ENCODE measurements around the gene SERTAD2. TPM values are rescaled to one million over a fixed set of nuclear protein-coding genes. Genes with fewer than 3 reads are reported as not detected.
A peak's percentile ranks its signal among the peaks of the same experiment; 100 is the strongest.

Gene SERTAD2
- total RNA-seq, 1 donor from 2014 or later: 41.5 TPM

DNA sequence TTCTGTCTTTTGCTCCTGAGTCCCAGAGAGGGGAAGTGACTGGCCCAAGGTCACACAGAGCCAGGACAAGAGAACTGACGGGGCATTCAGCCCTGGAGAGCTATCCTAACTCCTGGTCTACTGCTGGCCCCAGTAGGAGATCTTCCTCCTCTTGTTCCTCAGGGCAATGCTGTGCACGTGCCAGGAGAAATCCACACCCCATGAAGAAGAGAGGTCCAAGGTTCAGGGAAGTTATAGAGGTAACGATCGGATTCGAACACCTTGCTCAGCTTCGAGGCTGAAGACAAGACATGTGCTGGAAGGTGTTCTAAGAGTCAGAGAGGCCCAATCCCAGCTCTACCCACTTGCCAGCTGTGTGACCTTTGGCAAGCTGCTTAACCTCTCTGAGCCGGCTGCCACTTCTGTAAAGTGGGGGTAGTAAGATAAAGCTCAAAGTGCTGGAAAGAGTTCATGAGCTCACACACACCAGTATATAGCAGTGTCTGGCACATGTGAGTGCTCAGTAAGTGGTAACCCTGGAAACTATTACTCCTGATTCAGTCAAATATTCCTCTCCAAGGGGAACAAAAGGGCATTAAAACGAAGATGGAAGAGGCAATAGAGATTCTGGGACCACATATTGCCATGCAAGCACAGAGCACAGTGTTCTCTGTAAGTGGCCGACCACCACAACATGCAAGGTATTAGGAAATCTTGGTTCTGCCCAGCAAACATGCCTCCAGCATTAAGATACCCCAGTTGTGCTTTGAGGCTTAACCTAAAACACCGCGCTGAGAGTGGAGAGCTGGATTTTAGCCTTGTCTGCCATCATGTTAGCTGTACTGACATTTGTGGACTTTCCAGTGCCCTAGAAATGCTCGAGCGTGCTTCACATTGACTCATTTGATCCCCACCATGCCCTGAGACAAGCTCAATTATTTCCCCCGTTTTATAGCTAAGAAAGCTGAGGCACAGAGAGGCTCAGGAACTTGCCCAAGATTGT lies 25.6 kb downstream of the SERTAD2 start:
- H3K4me1 Mint-ChIP-seq: peaks cover 21% of the 10 kb centered on the region
- peaks cover 1% of the 10 kb centered on the region for H3K36me3 Mint-ChIP-seq
- no peak for DNase-seq (ENCODE audit: low spot score in 2 of 2, unreplicated experiment in 2 of 2)
- no peak overlapping the region for H3K27ac Mint-ChIP-seq
- no peaks in the 10 kb centered on the region for H3K9me3 Mint-ChIP-seq
- no peak for TF ChIP-seq CTCF (IDR thresholded peaks at IDR 0.05; ENCODE audit: unreplicated experiment)
- no peaks in the 10 kb centered on the region for H3K27me3 Mint-ChIP-seq (ENCODE audit: low read depth)
- no peak overlapping the region for H3K4me3 Mint-ChIP-seq

DNA sequence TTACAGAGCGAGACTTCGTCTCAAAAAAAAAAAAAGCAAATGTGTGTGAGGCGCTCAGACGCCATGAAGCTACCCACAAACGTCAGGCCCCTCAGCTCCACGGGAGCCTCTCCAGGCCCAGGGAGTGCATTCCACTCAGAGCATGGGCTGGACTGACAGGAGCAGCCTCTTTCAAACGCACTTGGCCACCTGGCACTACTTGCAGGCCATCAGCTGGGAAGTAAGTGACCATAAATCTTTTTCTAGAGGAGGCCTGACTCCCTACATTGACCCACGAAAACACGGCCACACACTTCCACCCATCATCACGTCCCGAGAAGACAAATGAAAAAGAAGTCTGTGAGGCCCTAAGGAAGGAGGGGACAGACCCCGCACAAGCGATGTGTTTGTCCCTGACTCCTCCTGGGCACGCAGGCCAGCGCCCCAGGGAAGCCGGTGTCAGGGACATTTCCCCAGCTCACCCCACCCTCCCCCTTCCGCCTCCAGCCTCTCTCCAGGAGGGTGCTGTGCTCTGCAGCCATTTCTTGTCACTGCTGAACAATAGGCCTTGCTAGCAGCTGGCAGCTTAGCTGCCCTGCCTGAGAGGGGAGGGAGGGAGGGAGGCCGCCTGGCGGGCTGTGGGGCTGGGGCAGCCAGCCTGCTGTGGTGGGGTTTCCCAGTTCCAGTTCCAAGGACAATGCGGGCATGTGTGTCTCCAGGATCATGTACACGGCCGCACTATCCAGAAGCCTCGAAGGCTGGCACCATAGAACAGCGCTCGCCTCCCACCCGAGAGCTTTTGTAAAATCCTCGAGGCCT lies 26.6 kb downstream of the SERTAD2 start:
- Mint-ChIP-seq H3K27ac (peak overlapping the region; percentile 57), H3K4me3 (no peak overlapping the region), H3K27me3 (ENCODE audit: low read depth) (no peaks in the 10 kb centered on the region), H3K36me3 (no peaks in the 10 kb centered on the region), H3K4me1 (peaks cover 13% of the 10 kb centered on the region), H3K9me3 (no peaks in the 10 kb centered on the region)
- no peak for DNase-seq (ENCODE audit: low spot score in 2 of 2, unreplicated experiment in 2 of 2)
- no peak for TF ChIP-seq CTCF (IDR thresholded peaks at IDR 0.05; ENCODE audit: unreplicated experiment)

- DNase-seq (ENCODE audit: low spot score in 2 of 2, unreplicated experiment in 2 of 2): no peak
- Mint-ChIP-seq H3K27ac (no peak overlapping the region), H3K4me3 (no peak overlapping the region), H3K36me3 (no peaks in the 10 kb centered on the region), H3K9me3 (no peaks in the 10 kb centered on the region), H3K4me1 (peaks cover 9% of the 10 kb centered on the region), H3K27me3 (ENCODE audit: low read depth) (no peaks in the 10 kb centered on the region)
- TF ChIP-seq CTCF (IDR thresholded peaks at IDR 0.05; ENCODE audit: unreplicated experiment): no peak
Observed at GRCh38 chr2:64626146-64626809, 27.4 kb downstream of the SERTAD2 start.

DNA sequence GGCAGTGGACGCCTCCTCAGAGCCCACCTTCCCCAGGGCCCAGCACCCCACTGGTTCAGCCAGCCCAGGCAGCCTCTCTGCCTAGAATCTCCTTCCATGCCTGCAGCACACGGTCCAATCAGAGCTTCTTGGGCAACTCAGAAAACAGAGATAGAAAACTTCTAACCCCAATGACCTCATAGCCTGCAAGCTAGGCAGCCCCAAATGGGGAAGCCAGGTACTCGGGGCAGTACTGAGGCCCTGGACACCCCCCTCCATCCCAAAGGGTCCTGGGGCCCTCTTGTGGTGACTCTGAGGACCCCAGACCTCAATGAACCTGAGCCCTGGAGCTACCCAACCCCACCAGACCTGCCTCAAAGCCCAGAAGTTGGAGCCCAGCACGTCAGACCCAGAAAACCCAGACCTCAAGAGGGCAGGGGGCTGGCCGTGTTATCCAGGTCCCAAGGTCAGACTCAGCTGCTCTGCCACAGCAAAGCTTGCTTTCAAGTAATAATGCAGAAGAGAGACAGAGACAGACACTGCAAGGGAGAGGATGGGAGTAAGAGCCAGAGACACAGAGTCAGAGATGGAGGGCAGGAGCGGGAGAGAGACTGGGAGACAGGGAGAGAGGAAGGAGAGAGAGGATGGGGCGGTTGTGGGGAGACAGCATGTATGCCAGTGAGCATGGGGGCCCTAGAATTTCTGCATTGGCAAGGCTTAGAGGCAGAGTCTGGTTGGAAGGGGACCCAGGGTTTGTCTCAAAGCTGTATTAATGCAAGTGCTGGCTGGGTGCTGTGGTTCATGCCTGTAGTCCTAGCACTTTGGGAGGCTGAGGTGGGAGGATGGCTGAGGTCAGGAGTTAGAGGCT lies 28.2 kb downstream of the SERTAD2 start:
- no peaks in the 10 kb centered on the region for H3K27me3 Mint-ChIP-seq (ENCODE audit: low read depth)
- H3K4me1 Mint-ChIP-seq: peaks cover 9% of the 10 kb centered on the region
- DNase-seq (ENCODE audit: low spot score in 2 of 2, unreplicated experiment in 2 of 2): no peak
- no peaks in the 10 kb centered on the region for H3K9me3 Mint-ChIP-seq
- no peak overlapping the region for H3K27ac Mint-ChIP-seq
- no peaks in the 10 kb centered on the region for H3K36me3 Mint-ChIP-seq
- H3K4me3 Mint-ChIP-seq: no peak overlapping the region
- TF ChIP-seq CTCF (IDR thresholded peaks at IDR 0.05; ENCODE audit: unreplicated experiment): no peak

DNA sequence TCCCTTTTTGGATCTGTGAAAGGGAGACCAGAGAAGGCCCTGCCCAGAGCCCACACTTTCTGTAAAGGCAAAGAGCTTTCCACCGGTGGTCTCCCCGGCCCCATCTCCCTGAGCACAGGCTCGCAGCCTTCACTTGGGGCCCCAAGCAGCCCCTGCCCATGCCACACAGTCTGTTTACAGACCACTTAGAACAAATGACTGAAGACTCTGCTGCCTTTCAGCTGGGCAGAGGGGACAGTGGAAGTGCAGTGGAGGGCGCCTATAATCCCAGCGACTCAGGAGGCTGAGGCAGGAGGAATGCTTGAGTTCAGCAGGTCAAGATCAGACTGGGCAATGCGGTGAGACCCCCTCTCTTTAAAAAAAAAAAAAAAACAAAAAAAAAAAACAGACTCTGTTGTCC lies 28.9 kb downstream of the SERTAD2 start:
- no peak overlapping the region for H3K27ac Mint-ChIP-seq
- H3K36me3 Mint-ChIP-seq: no peaks in the 10 kb centered on the region
- DNase-seq (ENCODE audit: low spot score in 2 of 2, unreplicated experiment in 2 of 2): no peak
- no peaks in the 10 kb centered on the region for H3K27me3 Mint-ChIP-seq (ENCODE audit: low read depth)
- no peak overlapping the region for H3K4me3 Mint-ChIP-seq
- H3K9me3 Mint-ChIP-seq: no peaks in the 10 kb centered on the region
- TF ChIP-seq CTCF (IDR thresholded peaks at IDR 0.05; ENCODE audit: unreplicated experiment): no peak
- peaks cover 9% of the 10 kb centered on the region for H3K4me1 Mint-ChIP-seq
